HEK293T (cell line): ENCODE results near the gene SARS2.

Experiments used
- CTCF ChIA-PET: fragments of 350-600 bp; formaldehyde crosslinking; extraction: SDS; loops from one replicate; lab custom pipeline; 2021; ENCODE audit warnings: antibody characterized with exemption, inconsistent platforms; lab: Yijun Ruan, JAX
- POLR2A ChIA-PET: fragments of 350-600 bp; formaldehyde crosslinking; extraction: SDS; loops from one replicate; lab custom pipeline; 2020; ENCODE audit warnings: antibody characterized with exemption, inconsistent platforms; lab: Yijun Ruan, JAX
- DNase-seq: peaks from one replicate; pipeline ENCODE4 v3.0.0; 2012; ENCODE audit warnings: mixed read lengths; ENCODE audit errors: extremely low spot score
- ARNT ChIP-seq: fragments of 450-650 bp; IDR thresholded peaks from 2 replicates; pipeline ENCODE4 v1.6.1; 2017; ENCODE audit warnings: mild to moderate bottlenecking
- BHLHE40 ChIP-seq: fragments of 450-650 bp; IDR thresholded peaks from 2 replicates; pipeline ENCODE4 v1.6.1; 2016; ENCODE audit warnings: mild to moderate bottlenecking, moderate library complexity, borderline replicate concordance
- CTBP1 ChIP-seq: fragments of 450-650 bp; IDR thresholded peaks from 2 replicates; pipeline ENCODE4 v1.6.1; 2016; ENCODE audit warnings: borderline replicate concordance
- ELF4 ChIP-seq: fragments of 450-650 bp; IDR thresholded peaks from 2 replicates; pipeline ENCODE4 v1.6.1; 2017; ENCODE audit warnings: antibody characterized with exemption
- FOXA1 ChIP-seq: fragments of 450-650 bp; IDR thresholded peaks from 2 replicates; pipeline ENCODE4 v1.6.1; 2016; ENCODE audit warnings: mild to moderate bottlenecking
- FOXK2 ChIP-seq: fragments of 450-650 bp; IDR thresholded peaks from 2 replicates; pipeline ENCODE4 v1.6.1; 2016; ENCODE audit warnings: mild to moderate bottlenecking
- FOXM1 ChIP-seq: fragments of 450-650 bp; IDR thresholded peaks from 2 replicates; pipeline ENCODE4 v1.6.1; 2017; ENCODE audit warnings: mild to moderate bottlenecking, borderline replicate concordance
- HDGF ChIP-seq: fragments of 450-650 bp; IDR thresholded peaks from 2 replicates; pipeline ENCODE4 v1.6.1; 2017; ENCODE audit warnings: antibody characterized with exemption, borderline replicate concordance
- L3MBTL2 ChIP-seq: fragments of 450-650 bp; conservative IDR thresholded peaks from 2 replicates; pipeline ENCODE4 v1.6.1; 2016; ENCODE audit warnings: mild to moderate bottlenecking
- LEF1 ChIP-seq: fragments of 450-650 bp; IDR thresholded peaks from 2 replicates; pipeline ENCODE4 v1.6.1; 2017; ENCODE audit warnings: mild to moderate bottlenecking, borderline replicate concordance
- NFRKB ChIP-seq: fragments of 450-650 bp; IDR thresholded peaks from 2 replicates; pipeline ENCODE4 v1.6.1; 2016; ENCODE audit warnings: mild to moderate bottlenecking, moderate library complexity
- PKNOX1 ChIP-seq: fragments of 450-650 bp; IDR thresholded peaks from 2 replicates; pipeline ENCODE4 v1.6.1; 2016
- SP1 ChIP-seq: fragments of 450-650 bp; IDR thresholded peaks from 2 replicates; pipeline ENCODE4 v1.6.1; 2017
- SUZ12 ChIP-seq: fragments of 450-650 bp; IDR thresholded peaks from 2 replicates; pipeline ENCODE4 v1.6.1; 2016; ENCODE audit warnings: mild to moderate bottlenecking
- TARDBP ChIP-seq: fragments of 450-650 bp; IDR thresholded peaks from 2 replicates; pipeline ENCODE4 v1.6.1; 2016
- ZNF384 ChIP-seq: fragments of 450-650 bp; IDR thresholded peaks from 2 replicates; pipeline ENCODE4 v1.6.1; 2016

SARS2 gene

GRCh38 chr19:38964738-38965137 is 34.2 kb upstream of the SARS2 start:
- ChIA-PET POLR2A (no interaction called here), CTCF (interaction anchor here (0.6 kb wide), 2 partner anchors 12 to 90 kb away, joined by 3 to 6 read pairs; no protein-coding TSS in a partner anchor)
- no peak for TF ChIP-seq ZNF384
- no peak for TF ChIP-seq LEF1
- no peak for TF ChIP-seq ELF4
- TF ChIP-seq ARNT: no peak
- no peak for TF ChIP-seq FOXA1
- TF ChIP-seq SUZ12: no peak
- TF ChIP-seq CTBP1: no peak
- no peak for TF ChIP-seq HDGF
- TF ChIP-seq TARDBP: no peak
- no peak for TF ChIP-seq PKNOX1
- TF ChIP-seq FOXK2: no peak
- no peak for TF ChIP-seq SP1
- TF ChIP-seq L3MBTL2: no peak
- no peak for TF ChIP-seq FOXM1
- TF ChIP-seq NFRKB: no peak
- no peak for DNase-seq

GRCh38 chr19:38959618-38960017 is 29.1 kb upstream of the SARS2 start:
- POLR2A ChIA-PET: interaction anchor here (0.8 to 1.1 kb wide), 2 partner anchors 16 to 71 kb away, joined by 3 to 4 read pairs; partner anchors contain the start of gene FBXO17
- CTCF ChIA-PET: no interaction called here
- TF ChIP-seq BHLHE40: no peak
- no peak for TF ChIP-seq TARDBP
- TF ChIP-seq FOXM1: no peak
- no peak for TF ChIP-seq SP1
- no peak for TF ChIP-seq LEF1
- no peak for TF ChIP-seq PKNOX1
- TF ChIP-seq ELF4: no peak
- TF ChIP-seq FOXK2: no peak
- no peak for TF ChIP-seq ARNT
- no peak for TF ChIP-seq SUZ12
- TF ChIP-seq L3MBTL2: no peak
- TF ChIP-seq NFRKB: no peak
- no peak for DNase-seq

GRCh38 chr19:38958301-38958700 is 27.7 kb upstream of the SARS2 start:
- no peak for TF ChIP-seq HDGF
- no peak for TF ChIP-seq FOXA1
- TF ChIP-seq ZNF384: no peak
- no peak for TF ChIP-seq LEF1
- TF ChIP-seq SP1: no peak
- TF ChIP-seq FOXM1: no peak
- no peak for TF ChIP-seq L3MBTL2
- TF ChIP-seq SUZ12: no peak
- TF ChIP-seq CTBP1: no peak
- no peak for TF ChIP-seq ARNT
- TF ChIP-seq PKNOX1: no peak
- ChIA-PET CTCF (no interaction called here), POLR2A (no interaction called here)

GRCh38 chr19:38956264-38956663 is 25.7 kb upstream of the SARS2 start:
- DNase-seq: no peak
- TF ChIP-seq NFRKB (no peak), ELF4 (no peak), FOXA1 (no peak), FOXM1 (no peak), FOXK2 (no peak), PKNOX1 (no peak), L3MBTL2 (no peak), HDGF (no peak), SP1 (no peak), TARDBP (no peak), BHLHE40 (no peak), ZNF384 (no peak), SUZ12 (no peak), ARNT (no peak), LEF1 (no peak), CTBP1 (no peak)
- POLR2A ChIA-PET: no interaction called here
- CTCF ChIA-PET: interaction anchor here (0.6 kb wide), 1 partner anchor 89 kb away, joined by 3 read pairs; no protein-coding TSS in a partner anchor

More at GRCh38 chr19:38958301-38958700, 27.7 kb upstream of the SARS2 start:
- DNase-seq: no peak

- CTCF ChIA-PET: no interaction called here
- DNase-seq: no peak
- TF ChIP-seq FOXK2 (no peak), FOXM1 (no peak), TARDBP (no peak), FOXA1 (no peak), BHLHE40 (no peak), ELF4 (no peak), CTBP1 (no peak), SP1 (no peak), SUZ12 (no peak)
- POLR2A ChIA-PET: interaction anchor here (2.3 kb wide), 1 partner anchor 23 kb away, joined by 7 read pairs; the partner anchor contains the start of genes MRPS12 and SARS2
Observed at GRCh38 chr19:38953677-38954076, 23.1 kb upstream of the SARS2 start.
